ENCODE measurements around the gene SFXN4.

The SFXN4 gene

GRCh38 chr10:119129721-119130120, 35.8 kb downstream of the SFXN4 start:
- DNase-seq (ENCODE audit: insufficient read length, low spot score) (no peak), FAIRE-seq (no peak)
- no peak for TF ChIP-seq CTCF (IDR thresholded peaks at IDR 0.05; ENCODE audit: insufficient read depth, missing control alignments)

GRCh38 chr10:119125942-119126341, 39.6 kb downstream of the SFXN4 start:
- DNase-seq (ENCODE audit: insufficient read length, low spot score) (no peak), FAIRE-seq (no peak)
- TF ChIP-seq CTCF (IDR thresholded peaks at IDR 0.05; ENCODE audit: insufficient read depth, missing control alignments), result no peak

- no peak for TF ChIP-seq CTCF (IDR thresholded peaks at IDR 0.05; ENCODE audit: insufficient read depth, missing control alignments)
- no peak for FAIRE-seq
- DNase-seq (ENCODE audit: insufficient read length, low spot score), result no peak
Measured at GRCh38 chr10:119120875-119121274, 44.6 kb downstream of the SFXN4 start.

- FAIRE-seq (no peak), DNase-seq (ENCODE audit: insufficient read length, low spot score) (no peak)
- no peak for TF ChIP-seq CTCF (IDR thresholded peaks at IDR 0.05; ENCODE audit: insufficient read depth, missing control alignments)
Measured at GRCh38 chr10:119120413-119120867, 45.1 kb downstream of the SFXN4 start.

GRCh38 chr10:119119400-119119799, 46.1 kb downstream of the SFXN4 start:
- DNase-seq (ENCODE audit: insufficient read length, low spot score), result no peak
- TF ChIP-seq CTCF (IDR thresholded peaks at IDR 0.05; ENCODE audit: insufficient read depth, missing control alignments), result no peak
- FAIRE-seq, result no peak

- no peak for FAIRE-seq
- DNase-seq (ENCODE audit: insufficient read length, low spot score), result no peak
- TF ChIP-seq CTCF (IDR thresholded peaks at IDR 0.05; ENCODE audit: insufficient read depth, missing control alignments), result no peak
Measured at GRCh38 chr10:119118231-119118630, 47.3 kb downstream of the SFXN4 start.

- FAIRE-seq, result no peak
- no peak for DNase-seq (ENCODE audit: insufficient read length, low spot score)
- no peak for TF ChIP-seq CTCF (IDR thresholded peaks at IDR 0.05; ENCODE audit: insufficient read depth, missing control alignments)
Measured at GRCh38 chr10:119116326-119116951, 49.1 kb downstream of the SFXN4 start.
